Upper lobe of left lung (tissue), 4 donors: ENCODE measurements around the gene RPL22.

Experiments
- CTCF ChIP-seq, 6 experiments: fragments of 450-650 bp in 4 of 6; fragments of 200-600 bp in 2 of 6; sonication (generic) in 2 of 6; IDR thresholded peaks; one replicate each; pipeline ENCODE4 v1.5.1; 2016 to 2019; ENCODE audit warnings: antibody characterized with exemption in 6 of 6
- POLR2A ChIP-seq, 4 donors: fragments of 450-650 bp; IDR thresholded peaks; one replicate each; pipeline ENCODE4 v1.5.1; 2016 to 2017; ENCODE audit warnings: antibody characterized with exemption in 4 of 4, mild to moderate bottlenecking in 2 of 4
- POLR2AphosphoS5 ChIP-seq, 2 donors: sonication (generic); formaldehyde crosslinking; IDR thresholded peaks; one replicate each; pipeline ENCODE4 v1.5.1; 2017; ENCODE audit warnings: antibody characterized with exemption in 2 of 2

GRCh38 chr1:6202256-6202655 lies 2.9 kb upstream of the RPL22 start:
- no peak for TF ChIP-seq CTCF (IDR thresholded peaks at IDR 0.05)
- no peak for TF ChIP-seq POLR2A (IDR thresholded peaks at IDR 0.05)
- no peak for TF ChIP-seq POLR2AphosphoS5 (IDR thresholded peaks at IDR 0.05)
